ENCODE measurements around the gene TRMT112.

Gene TRMT112

GRCh38 chr11:64298966-64299846 lies 18.2 kb downstream of the TRMT112 start:
- no peak for TF ChIP-seq CTCF (conservative IDR thresholded peaks at IDR 0.05; ENCODE audit: low read length)
- DNase-seq (ENCODE audit: low read depth): peak; percentile 25
- peak overlapping the region; percentile 24; the same call in 1 of the 2 replicates for H3K4me3 ChIP-seq (ENCODE audit: low read length)

GRCh38 chr11:64297699-64298358 lies 19.5 kb downstream of the TRMT112 start:
- TF ChIP-seq CTCF (conservative IDR thresholded peaks at IDR 0.05; ENCODE audit: low read length): no peak
- DNase-seq (ENCODE audit: low read depth): no peak
- no peak overlapping the region for H3K4me3 ChIP-seq (ENCODE audit: low read length)

GRCh38 chr11:64296830-64297698 lies 20.3 kb downstream of the TRMT112 start:
- TF ChIP-seq CTCF (conservative IDR thresholded peaks at IDR 0.05; ENCODE audit: low read length): no peak
- DNase-seq (ENCODE audit: low read depth): no peak
- no peak overlapping the region for H3K4me3 ChIP-seq (ENCODE audit: low read length)

GRCh38 chr11:64296236-64296635 lies 21.1 kb downstream of the TRMT112 start:
- TF ChIP-seq CTCF (conservative IDR thresholded peaks at IDR 0.05; ENCODE audit: low read length): no peak
- H3K4me3 ChIP-seq (ENCODE audit: low read length): no peak overlapping the region
- DNase-seq (ENCODE audit: low read depth): peak; percentile 70

GRCh38 chr11:64295760-64296159 lies 21.6 kb downstream of the TRMT112 start:
- no peak overlapping the region for H3K4me3 ChIP-seq (ENCODE audit: low read length)
- DNase-seq (ENCODE audit: low read depth): no peak
- no peak for TF ChIP-seq CTCF (conservative IDR thresholded peaks at IDR 0.05; ENCODE audit: low read length)

GRCh38 chr11:64294774-64295173 lies 22.6 kb downstream of the TRMT112 start:
- TF ChIP-seq CTCF (conservative IDR thresholded peaks at IDR 0.05; ENCODE audit: low read length): no peak
- no peak overlapping the region for H3K4me3 ChIP-seq (ENCODE audit: low read length)
- DNase-seq (ENCODE audit: low read depth): peak; percentile 67
